ENCODE results near the gene MNT. TPM values are rescaled to one million over a fixed set of nuclear protein-coding genes. Genes with fewer than 3 reads are reported as not detected.

MNT gene
- total RNA-seq, 1 donor from 2014 or later = 32.7 TPM

DNA sequence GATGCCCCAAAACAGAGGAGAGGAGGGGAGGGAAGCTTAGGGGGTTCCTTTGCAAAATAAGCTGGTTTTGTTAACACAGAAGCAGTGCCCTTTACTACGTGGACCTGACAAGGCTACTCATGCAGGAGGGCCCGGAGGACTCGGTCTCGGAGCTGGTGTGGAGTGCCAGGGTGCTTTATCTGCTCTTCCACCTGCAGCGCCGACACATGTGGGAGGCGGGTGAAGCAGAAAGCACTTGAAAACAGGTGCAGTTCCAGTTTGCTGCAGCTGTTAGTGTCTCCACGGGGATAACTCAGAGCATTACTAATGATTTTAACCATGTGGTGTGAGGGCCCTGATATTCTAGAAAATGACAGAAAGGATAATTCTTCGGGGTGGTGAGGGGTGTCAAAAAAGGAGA, 35.0 kb upstream of the MNT start:
- no peaks in the 10 kb centered on the region for H3K27me3 ChIP-seq
- no peaks in the 10 kb centered on the region for H3K4me1 ChIP-seq
- peaks cover 47% of the 10 kb centered on the region for H3K36me3 ChIP-seq
- DNase-seq (no peak), ATAC-seq (no peak)
- H3K27ac ChIP-seq = no peak overlapping the region
- TF ChIP-seq, protein P1, sequence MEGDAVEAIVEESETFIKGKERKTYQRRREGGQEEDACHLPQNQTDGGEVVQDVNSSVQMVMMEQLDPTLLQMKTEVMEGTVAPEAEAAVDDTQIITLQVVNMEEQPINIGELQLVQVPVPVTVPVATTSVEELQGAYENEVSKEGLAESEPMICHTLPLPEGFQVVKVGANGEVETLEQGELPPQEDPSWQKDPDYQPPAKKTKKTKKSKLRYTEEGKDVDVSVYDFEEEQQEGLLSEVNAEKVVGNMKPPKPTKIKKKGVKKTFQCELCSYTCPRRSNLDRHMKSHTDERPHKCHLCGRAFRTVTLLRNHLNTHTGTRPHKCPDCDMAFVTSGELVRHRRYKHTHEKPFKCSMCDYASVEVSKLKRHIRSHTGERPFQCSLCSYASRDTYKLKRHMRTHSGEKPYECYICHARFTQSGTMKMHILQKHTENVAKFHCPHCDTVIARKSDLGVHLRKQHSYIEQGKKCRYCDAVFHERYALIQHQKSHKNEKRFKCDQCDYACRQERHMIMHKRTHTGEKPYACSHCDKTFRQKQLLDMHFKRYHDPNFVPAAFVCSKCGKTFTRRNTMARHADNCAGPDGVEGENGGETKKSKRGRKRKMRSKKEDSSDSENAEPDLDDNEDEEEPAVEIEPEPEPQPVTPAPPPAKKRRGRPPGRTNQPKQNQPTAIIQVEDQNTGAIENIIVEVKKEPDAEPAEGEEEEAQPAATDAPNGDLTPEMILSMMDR (IDR thresholded peaks at IDR 0.05) = no peak
- intact Hi-C loops (cut with DNase I) = no loop called here
- H3K9me3 ChIP-seq = no peaks in the 10 kb centered on the region
- H3K4me3 ChIP-seq = no peak overlapping the region

DNA sequence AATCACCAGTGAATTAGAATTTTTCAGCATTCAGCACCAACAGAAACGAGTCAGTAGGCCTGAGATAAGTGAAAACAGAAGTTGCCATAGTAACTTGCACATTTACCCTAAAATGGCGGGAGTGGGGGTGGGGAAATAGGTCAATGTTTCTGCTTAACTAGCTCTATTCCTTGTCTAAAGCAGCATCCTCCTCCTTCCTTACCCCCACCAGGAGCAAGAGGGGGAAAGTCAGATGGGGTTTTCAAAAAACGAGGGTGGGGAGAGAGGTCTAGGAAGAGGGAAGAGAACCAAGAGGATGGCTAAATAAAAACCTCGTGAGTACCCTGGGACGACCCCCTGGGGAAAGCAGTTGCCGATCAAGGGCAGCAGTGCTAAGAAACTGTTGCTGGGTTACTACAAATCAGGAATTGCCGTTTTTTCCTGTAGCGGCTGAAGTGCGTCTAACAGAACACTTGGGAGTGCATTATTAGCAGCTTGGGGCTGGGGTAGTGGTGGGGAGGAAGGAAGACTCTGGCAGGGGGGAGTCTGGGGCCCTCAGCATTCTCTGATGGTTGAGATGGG, 34.4 kb upstream of the MNT start:
- no peaks in the 10 kb centered on the region for H3K9me3 ChIP-seq
- no peaks in the 10 kb centered on the region for H3K27me3 ChIP-seq
- ATAC-seq (no peak), DNase-seq (no peak)
- peaks cover 47% of the 10 kb centered on the region for H3K36me3 ChIP-seq
- no peak overlapping the region for H3K27ac ChIP-seq
- TF ChIP-seq, protein P1 (IDR thresholded peaks at IDR 0.05) = no peak
- no peak overlapping the region for H3K4me3 ChIP-seq
- no peaks in the 10 kb centered on the region for H3K4me1 ChIP-seq
- intact Hi-C loops (cut with DNase I) = no loop called here

DNA sequence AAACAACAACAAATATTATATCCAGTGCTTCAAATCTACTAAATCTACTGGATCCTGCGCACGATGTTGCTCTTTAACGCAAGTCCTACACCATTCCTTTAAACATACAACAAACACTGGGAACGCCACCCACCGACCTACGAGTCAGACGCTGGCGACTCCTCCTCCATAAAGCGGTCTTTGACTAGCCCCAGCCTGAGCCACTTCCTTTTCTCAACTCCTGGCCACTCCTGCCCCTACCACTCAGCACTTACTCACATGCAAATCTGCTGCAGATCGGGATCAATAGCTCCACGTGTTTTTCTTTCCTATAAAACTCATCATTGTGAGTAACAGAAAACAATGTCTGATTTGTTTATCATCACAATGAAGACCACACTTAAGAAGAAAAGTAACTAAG, 32.8 kb upstream of the MNT start:
- DNase-seq (no peak), ATAC-seq (no peak)
- no peak overlapping the region for H3K4me3 ChIP-seq
- no peaks in the 10 kb centered on the region for H3K9me3 ChIP-seq
- intact Hi-C loops (cut with DNase I) = no loop called here
- H3K36me3 ChIP-seq = peaks cover 47% of the 10 kb centered on the region
- H3K27ac ChIP-seq = no peak overlapping the region
- H3K27me3 ChIP-seq = no peaks in the 10 kb centered on the region
- H3K4me1 ChIP-seq = no peaks in the 10 kb centered on the region
- TF ChIP-seq, protein P1 (IDR thresholded peaks at IDR 0.05) = no peak

DNA sequence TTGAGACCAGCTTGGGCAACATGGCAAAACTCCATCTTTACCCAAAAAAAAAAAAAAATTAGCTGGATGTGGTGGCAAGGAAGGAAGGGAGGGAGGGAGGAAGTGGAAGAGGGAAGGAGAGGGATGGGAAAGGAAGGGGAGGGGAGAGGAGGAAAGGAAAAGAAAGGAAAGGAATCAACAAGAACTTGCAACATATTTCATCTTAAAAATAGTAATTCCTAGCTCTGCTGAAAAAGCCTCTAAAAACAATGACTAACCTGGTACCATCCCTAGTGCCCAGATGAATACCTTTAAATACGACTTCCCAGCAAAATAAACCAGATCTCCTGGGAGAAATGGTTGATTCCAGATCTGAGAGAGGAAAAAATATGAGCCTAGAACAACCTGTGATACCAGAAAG, 27.1 kb upstream of the MNT start:
- peaks cover 21% of the 10 kb centered on the region for H3K36me3 ChIP-seq
- no peaks in the 10 kb centered on the region for H3K4me1 ChIP-seq
- no peak overlapping the region for H3K27ac ChIP-seq
- DNase-seq = no peak
- no peaks in the 10 kb centered on the region for H3K9me3 ChIP-seq
- ATAC-seq = no peak
- intact Hi-C loops (cut with DNase I) = no loop called here
- no peaks in the 10 kb centered on the region for H3K27me3 ChIP-seq
- TF ChIP-seq, protein P1 (IDR thresholded peaks at IDR 0.05) = no peak
- no peak overlapping the region for H3K4me3 ChIP-seq

DNA sequence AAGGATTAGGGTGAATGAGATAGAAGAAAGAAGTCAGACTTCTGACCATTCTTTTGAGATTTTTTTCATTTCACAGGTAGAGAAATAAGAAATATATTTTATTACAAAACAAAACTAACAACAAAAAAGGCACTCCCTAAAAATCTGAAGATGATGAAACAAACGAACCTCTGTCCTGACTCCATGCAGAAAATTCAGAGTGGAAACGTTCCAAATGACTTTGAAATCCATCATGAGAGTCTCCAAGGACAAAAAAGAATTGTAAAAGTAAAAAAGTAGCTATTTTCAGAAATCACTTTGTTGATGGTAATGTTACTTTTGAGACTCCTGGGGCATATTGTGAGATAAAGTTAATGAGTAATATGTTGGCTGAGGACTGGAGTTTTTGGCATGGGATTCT, 26.4 kb upstream of the MNT start:
- H3K4me1 ChIP-seq = no peaks in the 10 kb centered on the region
- DNase-seq = no peak
- ATAC-seq = no peak
- intact Hi-C loops (cut with DNase I) = no loop called here
- no peaks in the 10 kb centered on the region for H3K9me3 ChIP-seq
- H3K36me3 ChIP-seq = peaks cover 17% of the 10 kb centered on the region
- no peak overlapping the region for H3K27ac ChIP-seq
- H3K4me3 ChIP-seq = no peak overlapping the region
- no peaks in the 10 kb centered on the region for H3K27me3 ChIP-seq
- TF ChIP-seq, protein P1 (IDR thresholded peaks at IDR 0.05) = no peak

DNA sequence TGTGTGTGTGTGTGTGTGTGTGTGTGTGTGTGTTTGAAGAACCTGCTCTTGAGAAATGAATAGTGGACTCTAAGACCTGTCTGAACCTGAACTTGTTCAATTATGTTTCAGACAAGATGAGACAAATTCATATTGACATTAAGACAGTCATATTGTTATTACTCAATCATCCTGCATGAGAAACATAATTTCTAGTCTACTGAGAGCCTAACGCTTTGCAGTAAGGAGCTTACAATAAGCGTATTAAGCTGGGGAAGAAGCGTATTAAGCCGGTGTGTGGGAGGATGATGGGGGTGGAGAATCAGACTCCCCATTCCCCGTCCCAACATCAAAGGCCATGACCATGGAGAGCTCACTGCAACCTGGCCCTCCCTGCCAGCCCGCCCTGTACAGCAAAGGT, 22.4 kb upstream of the MNT start:
- Histone ChIP-seq H3K4me1 (peaks cover 5% of the 10 kb centered on the region), H3K4me3 (no peak overlapping the region), H3K9me3 (no peaks in the 10 kb centered on the region), H3K27ac (no peak overlapping the region), H3K36me3 (peaks cover 38% of the 10 kb centered on the region), H3K27me3 (no peaks in the 10 kb centered on the region)
- no peak for ATAC-seq
- intact Hi-C loops (cut with DNase I) = no loop called here
- DNase-seq = no peak
- TF ChIP-seq, protein P1 (IDR thresholded peaks at IDR 0.05) = no peak

Data from upper lobe of right lung (tissue), 1 donor.